ENCODE measurements around the gene DDX27.

- TF ChIP-seq ZNF212 (CRISPR knock-in tag; IDR thresholded peaks at IDR 0.05) = no peak
- TF ChIP-seq ZNF431 (CRISPR knock-in tag; IDR thresholded peaks at IDR 0.05) = no peak
- no peak for TF ChIP-seq CTCF (IDR thresholded peaks at IDR 0.05 in 2 of 3, conservative IDR thresholded peaks at IDR 0.05 in 1 of 3; ENCODE audit: insufficient read depth in 2 of 3, low read depth in 1 of 3, low read length in 3 of 3)
- TF ChIP-seq PHB (CRISPR knock-in tag; IDR thresholded peaks at IDR 0.05) = no peak
- no peak for TF ChIP-seq NR2F6 (CRISPR knock-in tag; IDR thresholded peaks at IDR 0.05)
- no peak for TF ChIP-seq REST (IDR thresholded peaks at IDR 0.05; ENCODE audit: borderline replicate concordance)
- no peak for TF ChIP-seq REST (CRISPR knock-in tag; IDR thresholded peaks at IDR 0.05; ENCODE audit: low read depth)
- TF ChIP-seq ZFP91 (CRISPR knock-in tag; IDR thresholded peaks at IDR 0.05) = no peak
- TF ChIP-seq FOXA1 (IDR thresholded peaks at IDR 0.05; ENCODE audit: borderline replicate concordance) = no peak
- no peak for TF ChIP-seq ATF3 (IDR thresholded peaks at IDR 0.05)
- TF ChIP-seq ATF3 (CRISPR knock-in tag; conservative IDR thresholded peaks at IDR 0.05) = no peak
Observed at GRCh38 chr20:49262444-49262843, 43.2 kb downstream of the DDX27 start.
